NCI-H2081 treated with DMSO at 0.1 percent for 48 hours (cell line): ENCODE results near the gene CHGA.

Experiments
- DNase-seq: peaks from one replicate; lab custom pipeline; 2025; lab: John Stamatoyannopoulos, UW

Gene CHGA

DNA sequence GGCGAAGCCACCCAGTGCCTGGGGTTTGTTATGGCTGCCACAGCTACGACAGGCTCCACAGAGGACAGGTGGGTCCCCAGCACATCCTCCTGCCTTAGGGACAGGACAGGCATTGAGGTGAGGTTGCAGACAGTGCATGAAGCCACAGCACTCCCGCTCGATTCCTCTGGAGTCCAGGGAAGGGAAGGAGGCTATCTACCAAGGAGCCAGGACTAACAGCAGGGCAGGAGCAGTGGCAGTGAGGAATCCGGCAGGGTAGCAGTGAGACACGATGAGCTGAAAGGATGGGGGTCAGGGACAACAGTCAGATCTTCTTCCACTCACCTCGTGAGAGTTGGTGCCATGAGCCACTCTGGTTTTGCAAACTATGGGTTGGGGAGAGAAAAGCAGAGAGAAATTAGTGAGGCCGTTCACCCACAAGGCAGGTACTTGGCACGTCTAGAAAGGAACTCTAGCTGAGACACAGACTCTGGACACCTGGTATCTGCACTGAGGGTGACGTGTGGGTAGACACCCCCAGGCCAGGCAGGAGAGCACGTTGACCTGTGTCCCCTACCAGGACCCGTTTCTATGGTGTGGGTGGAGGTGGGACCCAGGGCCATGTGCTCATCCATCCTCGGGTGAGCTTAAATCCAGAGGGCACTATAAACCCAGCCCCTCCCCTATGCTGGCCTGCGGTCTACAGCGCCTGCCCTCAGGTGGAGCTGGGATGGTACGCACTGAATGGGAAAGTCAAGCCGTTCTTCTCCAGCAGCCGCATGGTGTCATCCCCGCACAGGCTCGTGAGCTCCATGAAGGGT lies 39.3 kb downstream of the CHGA start:
- no peak for DNase-seq

DNA sequence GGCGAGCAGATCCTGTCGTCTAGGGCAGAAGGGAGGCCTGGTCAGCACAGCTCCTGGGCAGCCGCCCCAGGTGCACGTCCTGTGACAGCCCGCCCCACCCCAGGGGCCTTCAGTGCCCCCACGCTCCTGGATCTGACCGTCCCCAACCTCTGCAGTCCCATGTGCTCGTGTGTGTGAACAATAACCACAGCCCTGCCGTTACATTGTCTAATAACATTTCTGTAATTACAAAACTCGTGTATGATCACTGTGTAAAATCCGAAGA lies 39.8 kb downstream of the CHGA start:
- no peak for DNase-seq

DNA sequence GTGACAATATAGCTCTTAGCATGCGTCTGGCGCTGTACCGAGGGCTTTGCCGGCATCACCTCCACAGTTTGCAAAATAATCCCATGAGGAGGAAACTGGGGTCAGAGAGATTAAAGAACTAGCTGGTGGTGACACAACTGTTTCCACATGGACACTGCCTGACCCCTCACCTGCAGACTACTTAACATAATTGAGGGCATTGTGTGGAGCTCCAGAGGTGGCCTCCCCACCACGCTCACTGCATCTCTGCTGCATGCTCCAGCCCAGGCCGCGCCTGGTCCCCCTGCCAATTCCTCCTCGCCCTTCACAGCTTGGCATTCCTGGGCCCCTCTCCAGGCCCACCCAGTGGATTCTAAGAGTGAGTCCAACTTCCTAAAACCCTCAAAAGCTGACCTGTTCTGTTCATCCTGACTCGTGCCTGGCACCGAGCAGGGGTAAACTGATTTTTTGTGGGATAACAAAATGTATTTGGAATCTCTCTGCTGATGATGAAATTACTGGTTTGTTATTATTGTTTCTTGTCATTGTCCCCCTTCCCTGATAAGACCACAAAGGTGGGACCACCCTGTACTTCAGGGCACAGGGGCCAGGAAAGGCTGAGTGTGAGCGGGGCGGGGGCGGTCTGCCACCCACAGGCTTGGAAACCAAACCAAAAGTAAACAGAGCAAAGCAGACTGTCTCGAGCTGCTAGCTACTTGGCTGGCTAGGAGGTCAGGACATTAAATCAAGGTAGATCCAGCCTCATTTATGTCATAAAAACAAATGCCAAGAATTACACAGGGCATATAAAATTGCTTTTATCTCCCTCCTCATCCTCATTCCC lies 40.6 kb downstream of the CHGA start:
- no peak for DNase-seq

DNA sequence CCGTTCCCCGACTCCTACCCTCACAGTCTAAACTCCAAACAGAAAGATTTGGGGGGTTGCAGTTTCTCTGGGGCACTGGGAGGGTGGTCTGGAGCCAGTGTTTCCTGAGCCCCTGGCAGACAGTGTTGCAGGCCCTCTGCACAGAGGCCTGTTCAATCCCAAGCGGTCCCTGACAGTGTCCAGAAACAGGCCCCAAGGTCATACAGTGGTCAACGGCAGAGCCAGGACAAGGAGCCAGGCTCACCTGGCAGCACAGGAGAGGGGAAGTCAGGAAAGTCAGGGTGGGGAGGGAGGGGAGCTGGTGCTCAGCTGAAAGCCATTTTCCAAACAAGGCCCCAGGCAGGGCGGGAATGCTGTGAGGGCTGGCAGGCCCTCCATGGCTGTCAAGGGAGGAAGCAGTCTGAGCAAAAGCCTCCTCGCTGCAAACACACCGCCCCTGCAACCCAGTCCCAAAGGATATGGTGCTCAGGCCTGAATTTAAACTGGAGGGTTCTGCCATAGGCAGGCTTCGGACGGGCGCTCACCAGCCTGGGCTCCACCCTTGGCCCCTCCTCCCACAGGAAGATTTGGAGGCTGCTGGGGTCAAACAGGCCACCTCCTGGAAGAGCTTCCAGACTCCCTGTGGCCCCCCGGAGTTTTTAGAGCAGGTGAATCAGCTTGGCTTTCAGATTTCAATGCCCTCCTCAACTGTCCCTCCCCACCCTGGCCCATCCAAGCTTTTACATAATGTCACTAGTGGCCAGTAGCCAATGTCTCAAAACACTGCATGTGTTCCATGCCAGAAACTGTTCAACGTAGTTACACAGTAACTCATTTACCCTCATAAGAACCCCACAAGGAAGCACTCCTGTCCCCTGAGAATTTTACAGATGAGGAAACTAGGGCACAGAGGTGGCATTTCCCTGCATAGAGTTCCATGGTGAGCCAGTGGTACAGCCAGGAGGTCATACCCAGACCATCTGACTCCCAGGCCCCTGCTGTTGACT lies 41.5 kb downstream of the CHGA start:
- no peak for DNase-seq

DNA sequence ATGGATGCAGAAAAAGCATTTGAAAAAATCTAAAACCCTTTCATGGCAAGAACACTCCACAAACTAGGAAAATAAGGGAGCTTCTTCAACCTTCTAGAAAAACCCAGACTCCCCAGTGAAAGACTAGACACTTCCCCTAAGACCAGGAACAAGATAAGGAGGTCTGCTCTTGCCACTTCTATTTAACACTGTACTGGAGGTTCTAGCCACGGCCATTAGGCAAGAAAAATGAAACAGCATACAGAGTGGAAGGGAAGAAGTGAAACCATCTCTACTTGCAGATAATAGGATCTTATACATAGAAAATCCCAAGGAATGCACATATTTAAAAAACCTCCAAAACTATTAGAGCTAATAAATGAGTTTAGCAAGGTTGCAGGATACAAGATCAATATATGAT lies 42.3 kb downstream of the CHGA start:
- DNase-seq: no peak

DNA sequence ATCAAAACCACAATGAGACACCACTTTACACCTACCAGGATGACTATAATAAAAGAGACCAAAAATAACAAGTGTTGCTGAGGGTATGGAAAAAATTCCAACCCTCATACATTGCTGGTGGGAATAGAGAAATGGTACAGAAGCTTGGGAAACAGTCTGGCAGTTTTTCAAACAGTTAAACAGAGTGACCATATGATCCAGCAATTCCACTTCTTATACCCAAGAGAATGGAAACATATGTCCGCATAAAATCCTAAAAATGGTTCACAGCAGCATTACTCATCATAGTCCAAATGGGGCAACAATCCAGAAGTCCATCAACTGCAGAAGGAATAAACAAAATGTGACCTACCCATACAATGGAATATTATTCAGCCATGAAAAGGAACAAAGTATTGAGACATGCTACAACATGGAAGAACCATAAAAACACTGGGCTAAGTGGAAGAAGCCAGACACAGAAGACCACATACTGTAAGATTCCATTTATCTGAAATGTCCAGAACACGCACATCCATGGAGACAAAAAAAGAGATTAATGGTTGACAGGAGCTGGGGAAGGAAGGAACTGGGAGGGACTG lies 44.5 kb downstream of the CHGA start:
- no peak for DNase-seq

DNA sequence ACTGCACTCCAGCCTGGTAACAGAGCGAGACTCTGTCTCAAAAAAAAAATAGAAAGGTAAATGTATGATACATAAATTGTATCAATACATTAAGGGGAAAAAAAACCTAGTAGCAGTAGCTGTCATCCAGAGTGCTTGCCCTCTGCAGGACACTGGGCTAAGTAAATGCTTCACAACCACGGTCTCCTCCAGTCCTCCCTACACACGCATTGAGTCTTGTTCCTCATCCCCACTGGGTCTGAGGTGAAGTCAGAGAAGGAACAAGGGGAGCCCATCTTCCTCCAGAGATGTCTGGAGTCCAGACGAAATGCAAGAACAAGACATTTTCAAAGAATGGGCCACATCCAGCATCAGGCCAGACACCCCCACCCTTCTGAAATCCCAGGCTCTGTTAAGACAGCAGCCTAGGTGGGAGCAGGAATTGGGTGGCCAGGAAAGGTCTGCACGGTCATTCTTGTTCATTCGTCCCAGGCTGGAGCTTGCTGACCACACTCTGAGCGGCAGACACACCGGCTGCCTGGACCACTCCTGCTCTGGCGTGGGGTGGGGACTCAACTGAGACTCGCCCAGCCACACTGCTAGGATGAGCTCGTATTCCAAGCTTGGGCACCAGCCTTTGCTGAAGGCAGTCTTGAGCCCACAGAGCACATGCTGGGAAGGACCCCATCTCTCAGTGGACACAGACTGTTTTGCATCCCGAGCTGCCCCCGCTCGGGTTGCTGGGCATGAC lies 45.5 kb downstream of the CHGA start:
- no peak for DNase-seq

DNA sequence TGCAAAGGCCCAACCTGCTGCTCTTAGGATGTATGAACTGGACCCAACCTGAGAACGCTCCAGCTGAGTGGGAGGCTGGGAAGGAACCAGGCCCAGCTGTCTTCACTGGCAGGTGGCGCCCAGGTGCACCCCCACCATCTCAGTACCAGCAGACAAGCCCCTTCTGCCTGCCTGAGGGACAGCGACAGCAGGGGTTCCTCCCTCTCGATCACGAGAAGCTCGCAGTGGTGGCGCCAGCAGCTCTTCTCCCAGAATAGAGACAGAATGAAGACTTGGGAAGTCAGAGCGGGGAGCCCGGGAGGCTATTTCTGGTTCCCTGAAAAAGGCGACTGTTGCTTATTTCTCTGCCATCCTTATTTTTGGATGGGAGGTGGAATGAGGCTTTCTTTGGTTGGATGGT lies 46.5 kb downstream of the CHGA start:
- DNase-seq: no peak

DNA sequence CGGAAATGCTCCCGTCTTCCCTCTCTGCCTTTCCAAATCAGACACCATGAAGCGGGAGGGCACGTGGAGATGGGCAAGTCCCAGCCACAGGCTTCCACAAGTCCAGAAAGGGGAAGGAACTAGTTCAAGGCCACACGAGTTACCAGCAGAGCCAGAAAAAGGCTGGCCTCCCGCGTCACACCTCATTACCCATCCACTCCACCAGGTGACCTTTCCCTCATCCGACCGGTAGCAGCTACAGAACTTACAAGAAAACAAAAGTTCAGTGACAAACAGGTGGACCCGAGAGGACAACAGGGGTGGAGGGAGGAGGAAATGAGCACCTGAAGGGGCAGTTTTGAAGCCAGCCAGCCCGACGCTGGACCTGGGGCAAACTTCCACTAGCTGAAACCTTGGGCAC lies 46.9 kb downstream of the CHGA start:
- DNase-seq: no peak

DNA sequence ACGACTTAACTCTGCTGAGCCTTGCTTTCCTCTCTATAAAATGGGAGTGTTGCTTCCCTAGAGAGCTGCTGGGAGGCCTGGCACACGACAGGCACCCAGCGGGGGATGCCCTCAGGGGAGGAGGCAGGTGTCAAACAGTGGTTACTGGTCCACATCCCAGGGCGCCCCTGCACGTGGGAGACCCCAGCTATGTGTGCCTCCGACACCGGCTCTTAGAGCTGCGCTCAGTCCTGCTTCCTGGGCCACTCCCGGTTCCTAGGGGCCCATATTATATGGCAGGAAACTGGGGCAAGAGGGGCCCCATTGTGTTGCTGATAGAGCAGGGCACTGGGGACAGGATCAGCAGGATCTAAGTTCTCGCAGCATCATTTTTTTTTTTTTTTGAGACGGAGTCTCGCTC lies 47.3 kb downstream of the CHGA start:
- DNase-seq: no peak

DNA sequence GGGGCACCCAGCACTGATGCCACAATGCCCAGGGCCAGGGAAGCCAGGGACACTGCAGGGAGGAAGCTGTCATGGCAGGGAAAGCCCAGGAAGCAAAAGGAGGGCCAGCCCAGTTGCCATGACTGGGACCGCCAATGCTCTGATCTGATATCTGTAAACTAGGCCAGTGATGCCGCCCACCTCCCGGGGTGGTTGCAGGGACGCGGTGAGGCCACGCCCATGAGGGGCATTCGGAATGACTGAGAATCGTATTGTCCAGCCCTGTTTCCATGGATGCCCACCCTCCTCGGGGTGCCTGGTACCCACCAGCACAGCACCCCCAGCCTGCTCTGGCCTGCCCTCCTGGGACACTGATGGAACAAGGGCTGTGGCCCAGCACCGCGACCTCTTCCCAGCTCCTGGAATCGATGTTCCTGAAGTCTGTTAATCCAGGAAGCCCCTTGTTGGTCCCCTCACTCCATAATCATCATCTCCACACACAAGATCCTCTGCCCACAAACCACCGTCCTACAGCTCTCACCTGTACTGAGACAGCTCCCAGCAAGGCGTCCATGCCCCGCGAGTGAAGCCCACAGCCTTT lies 48.7 kb downstream of the CHGA start:
- no peak for DNase-seq

DNA sequence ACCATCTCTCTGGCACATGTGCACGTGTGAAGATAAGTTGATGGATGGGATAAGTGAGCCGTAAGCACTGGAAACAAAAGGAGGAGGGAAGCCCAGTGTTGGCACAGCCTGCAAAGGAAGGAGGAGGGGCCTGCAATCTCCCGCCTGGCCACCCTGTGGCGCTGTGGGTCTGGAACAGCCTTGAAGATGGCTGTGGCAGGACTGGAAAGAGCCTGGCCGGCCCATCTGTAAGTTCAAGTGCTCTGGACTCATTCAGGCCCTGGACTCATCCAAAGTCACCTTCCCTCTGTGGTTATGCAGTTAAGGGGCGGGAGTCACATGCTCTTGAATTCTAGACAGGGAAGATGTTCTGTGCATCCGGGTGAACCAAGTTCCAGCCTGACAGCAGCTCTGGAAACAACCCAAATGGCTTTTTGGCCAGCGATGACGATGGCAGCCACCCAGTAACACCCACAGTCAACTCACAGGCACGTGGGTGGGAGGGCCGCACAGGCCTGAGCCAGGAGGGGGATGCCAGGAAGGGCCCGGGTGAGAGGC lies 50.4 kb downstream of the CHGA start:
- no peak for DNase-seq

DNA sequence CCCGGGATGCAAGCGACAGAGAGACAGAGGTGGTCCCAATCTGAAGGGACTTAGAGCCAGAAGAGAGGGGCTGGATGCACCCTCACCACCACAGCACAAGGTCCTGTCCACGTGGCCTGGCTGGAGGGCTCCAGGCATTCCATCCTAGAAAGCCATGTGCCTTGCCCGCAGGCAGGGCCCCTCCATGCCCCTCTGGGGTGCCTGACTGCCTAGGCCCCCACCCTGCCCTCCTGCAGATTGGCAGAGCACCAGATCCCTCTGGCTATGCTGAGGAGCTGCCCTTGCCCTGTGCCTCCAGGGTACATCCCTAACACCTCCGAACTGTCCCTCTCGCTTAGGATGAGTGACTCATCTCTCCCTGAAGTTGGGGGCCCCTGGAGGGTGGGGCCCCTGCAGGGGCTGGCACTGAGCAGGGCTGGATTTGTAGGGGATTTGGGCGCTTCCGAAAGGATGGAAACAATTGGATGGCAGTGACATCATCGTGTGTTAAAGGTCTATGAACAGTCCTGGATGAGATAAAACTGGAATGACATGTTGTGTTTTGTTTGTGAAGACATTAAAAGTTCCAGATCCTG lies 50.9 kb downstream of the CHGA start:
- no peak for DNase-seq

DNA sequence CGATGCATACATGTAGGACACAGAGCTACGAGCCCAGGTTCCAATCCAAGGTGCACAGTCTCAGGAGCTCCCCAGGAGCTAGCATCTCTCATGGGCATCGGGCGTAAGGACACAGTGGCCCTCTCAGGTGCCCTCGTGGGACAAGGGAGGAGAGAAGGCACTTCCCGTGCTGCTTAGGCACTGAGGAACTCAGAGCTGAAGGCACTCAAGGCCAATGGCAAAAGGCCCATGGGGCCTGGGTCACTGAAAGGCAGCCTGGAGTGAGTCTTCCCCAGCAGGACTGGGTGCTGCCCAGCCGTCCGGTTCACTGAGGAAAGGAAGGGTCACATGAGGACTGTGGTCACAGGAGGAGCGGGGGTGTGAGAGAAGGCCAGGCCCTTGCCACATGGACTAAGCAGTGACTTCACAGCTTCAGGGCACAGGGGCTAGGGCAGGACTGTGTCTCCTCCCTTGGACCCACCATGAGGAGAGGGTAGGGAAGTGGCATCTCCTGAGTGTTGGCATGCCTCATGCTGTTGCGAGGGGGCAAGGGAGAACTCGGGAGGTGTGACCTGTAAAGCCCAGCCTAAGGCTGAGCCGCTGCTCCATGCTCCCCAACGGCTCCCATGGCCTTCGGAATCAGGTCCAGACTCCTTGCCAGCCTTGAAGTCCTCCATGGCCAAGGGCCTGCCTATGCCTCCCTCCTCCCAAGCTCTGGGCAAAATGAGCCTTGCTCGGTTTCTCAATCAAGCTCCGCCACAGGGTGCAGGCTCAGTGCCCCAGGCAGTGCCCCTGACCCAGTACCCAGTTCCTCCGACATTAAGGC lies 51.8 kb downstream of the CHGA start:
- no peak for DNase-seq

DNA sequence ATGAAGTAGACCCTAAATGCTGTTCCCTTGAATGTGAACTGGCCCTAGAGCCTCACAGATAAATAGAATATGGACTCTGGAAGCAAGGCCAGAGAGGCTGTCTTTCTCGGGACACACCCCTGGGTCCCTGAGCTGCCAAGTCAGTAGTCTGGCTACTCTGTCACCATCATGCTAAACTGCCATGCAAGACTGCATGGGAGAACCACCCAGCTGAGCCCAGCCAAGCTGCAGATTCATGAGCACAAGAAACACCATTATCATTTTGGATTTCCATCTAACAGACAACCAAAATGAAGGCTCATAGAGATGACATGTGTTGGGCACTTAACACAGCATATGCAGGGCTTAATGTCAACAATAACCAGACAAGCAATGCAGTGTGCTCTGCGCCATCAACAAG lies 53.3 kb downstream of the CHGA start:
- no peak for DNase-seq

DNA sequence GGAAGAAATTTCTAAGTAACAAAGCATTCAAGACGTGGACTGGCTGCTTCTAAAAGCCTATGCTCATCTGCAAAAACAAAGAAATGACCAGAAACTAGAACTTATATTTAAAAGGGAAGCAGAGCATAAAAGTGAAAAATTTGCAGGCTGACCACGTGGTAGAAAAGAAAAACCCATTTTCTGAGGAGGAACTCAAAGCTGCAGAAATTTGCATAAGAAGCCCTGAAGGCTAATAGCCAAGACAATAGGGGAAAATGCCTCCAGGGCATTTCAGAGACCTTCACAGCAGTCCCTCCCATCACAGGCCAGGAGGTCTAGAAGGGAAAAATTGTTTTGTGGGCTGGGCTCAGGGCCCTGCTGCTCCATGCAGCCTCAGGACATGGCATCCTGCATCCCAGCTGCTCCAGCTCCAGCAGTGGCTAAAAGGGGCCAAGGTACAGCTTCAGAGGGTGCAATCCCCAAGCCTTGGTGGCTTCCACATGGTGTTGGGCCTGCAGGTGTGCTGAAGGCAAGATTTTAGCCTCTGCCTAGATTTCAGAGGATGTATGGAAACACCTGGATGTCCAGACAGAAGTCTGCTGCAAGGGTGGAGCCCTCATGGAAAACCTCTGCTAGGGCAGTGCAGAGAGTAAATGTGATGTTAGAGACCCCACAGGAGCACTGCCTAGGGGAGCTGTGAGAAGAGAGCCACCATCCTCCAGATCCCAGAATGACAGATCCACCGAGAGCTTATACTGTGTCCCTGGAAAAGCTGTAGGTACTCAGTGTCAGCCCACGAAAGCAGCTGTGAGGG lies 55.5 kb downstream of the CHGA start:
- no peak for DNase-seq

DNA sequence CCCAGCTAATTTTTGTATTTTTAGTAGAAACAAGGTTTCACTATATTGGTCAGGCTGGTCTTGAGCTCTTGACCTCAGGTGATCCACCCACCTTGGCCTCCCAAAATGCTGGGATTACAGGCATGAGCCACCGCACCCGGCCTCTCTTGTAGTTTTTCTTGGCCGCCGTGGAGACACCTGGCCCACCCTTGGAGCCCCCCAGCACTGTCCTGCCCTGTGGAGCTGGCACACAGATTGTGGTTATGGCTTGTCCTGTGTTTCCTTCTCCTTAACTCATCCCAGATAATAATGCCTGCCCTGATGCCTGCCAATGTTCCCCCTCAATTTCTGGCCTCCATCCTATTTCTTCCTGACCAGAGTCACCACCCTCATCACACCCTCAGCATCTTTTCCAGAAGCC lies 57.9 kb downstream of the CHGA start:
- no peak for DNase-seq

DNA sequence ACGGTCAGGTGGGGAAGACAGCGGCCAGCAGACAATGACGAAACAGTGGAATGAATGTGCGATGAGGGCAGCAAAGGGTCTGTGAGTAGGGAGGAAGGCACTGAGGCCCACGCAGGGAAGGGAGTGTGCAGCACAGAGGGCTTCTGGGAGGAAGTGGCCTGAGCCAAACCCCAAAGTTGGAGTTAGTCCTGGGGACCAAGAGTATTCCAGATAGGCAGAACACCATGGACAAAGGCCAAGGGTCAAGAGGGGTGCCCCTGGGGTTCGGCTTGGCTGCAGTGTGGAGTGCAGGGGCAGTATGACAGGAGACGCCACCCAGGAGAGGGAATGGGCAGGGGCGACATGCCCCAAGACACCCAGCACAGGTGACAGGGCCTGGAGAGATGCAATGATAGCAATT lies 58.8 kb downstream of the CHGA start:
- DNase-seq: no peak

DNA sequence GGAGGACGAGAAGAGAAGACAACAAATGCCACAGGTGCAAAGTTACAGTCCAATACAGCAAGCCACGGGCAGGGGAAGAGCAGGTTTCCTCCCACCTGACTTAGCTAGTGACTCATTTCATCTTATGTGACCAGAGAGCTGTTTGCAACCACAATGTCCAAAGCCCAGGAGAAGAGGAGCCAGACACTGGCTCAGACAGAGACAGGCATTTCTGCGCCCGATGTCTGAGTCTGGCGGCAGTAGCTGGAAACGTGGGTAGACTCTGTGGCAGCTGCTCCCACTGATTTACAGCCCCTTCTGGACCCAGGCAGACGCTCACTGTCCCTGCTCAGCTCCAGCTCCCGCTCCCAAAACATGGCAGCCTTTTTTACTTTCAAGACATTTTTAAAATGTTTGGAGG lies 60.0 kb downstream of the CHGA start:
- no peak for DNase-seq
